ENCODE data around the gene LGR6. TPM values are rescaled to one million over a fixed set of nuclear protein-coding genes. Genes with fewer than 3 reads are reported as not detected.

The LGR6 gene
- total and polyA plus RNA-seq, 3 donors from 2014 or later, result 8.1 to 18.4 (median 8.3) TPM

DNA sequence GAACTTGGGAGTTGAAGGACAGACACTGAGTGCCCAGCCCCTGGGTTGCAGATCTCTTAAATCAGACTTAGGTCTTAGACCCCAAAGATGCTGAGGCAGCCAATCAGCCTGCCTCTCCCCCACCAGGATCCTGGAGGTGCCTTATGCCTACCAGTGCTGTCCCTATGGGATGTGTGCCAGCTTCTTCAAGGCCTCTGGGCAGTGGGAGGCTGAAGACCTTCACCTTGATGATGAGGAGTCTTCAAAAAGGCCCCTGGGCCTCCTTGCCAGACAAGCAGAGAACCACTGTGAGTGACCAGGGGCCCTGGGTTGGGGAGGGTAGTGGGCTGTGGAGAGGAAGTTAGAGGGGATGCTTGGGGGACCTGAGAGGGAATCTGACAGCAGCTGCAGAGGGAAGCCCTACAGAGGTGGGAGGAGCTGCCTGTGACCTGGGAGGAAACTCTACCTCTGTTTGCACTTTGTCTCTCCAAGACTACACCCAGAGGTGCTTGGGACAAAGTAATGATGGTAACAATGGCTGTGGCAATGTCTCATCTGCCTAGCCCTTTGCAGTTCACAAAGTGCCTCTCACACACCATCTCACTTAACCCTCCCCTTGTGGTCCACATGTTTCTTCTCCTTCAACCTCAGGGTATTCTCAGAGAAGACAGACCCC is 116.6 kb downstream of the LGR6 start:
- intact Hi-C loops (cut with DNase I; ENCODE audit: low total_unique reads), result loop anchor here (5.0 kb wide), 1 partner anchor 113 kb away; no protein-coding TSS in a partner anchor

DNA sequence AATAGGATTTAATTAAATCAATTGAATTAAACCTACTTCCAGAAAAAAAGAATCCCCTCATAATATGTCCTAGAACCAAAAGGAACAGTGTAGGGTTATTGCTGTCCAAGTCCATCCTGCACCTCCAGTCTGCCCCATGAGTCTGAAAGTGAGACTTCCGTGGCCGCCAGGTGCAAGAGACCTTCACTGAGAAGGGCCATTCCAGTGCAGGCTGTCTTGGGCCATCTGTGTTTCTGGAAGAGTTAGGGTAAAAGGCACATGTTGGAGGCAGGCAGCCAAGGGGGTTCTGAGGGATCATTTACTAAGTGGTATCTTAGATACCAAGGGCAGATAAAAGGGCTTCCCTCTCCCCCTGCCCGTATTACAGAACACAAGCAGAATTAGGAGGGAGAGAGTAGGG is 117.1 kb downstream of the LGR6 start:
- no peaks in the 10 kb centered on the region for H3K36me3 ChIP-seq (ENCODE audit: low read depth, missing control alignments)
- no peak for TF ChIP-seq POLR2A (IDR thresholded peaks at IDR 0.05)
- TF ChIP-seq, protein P1, sequence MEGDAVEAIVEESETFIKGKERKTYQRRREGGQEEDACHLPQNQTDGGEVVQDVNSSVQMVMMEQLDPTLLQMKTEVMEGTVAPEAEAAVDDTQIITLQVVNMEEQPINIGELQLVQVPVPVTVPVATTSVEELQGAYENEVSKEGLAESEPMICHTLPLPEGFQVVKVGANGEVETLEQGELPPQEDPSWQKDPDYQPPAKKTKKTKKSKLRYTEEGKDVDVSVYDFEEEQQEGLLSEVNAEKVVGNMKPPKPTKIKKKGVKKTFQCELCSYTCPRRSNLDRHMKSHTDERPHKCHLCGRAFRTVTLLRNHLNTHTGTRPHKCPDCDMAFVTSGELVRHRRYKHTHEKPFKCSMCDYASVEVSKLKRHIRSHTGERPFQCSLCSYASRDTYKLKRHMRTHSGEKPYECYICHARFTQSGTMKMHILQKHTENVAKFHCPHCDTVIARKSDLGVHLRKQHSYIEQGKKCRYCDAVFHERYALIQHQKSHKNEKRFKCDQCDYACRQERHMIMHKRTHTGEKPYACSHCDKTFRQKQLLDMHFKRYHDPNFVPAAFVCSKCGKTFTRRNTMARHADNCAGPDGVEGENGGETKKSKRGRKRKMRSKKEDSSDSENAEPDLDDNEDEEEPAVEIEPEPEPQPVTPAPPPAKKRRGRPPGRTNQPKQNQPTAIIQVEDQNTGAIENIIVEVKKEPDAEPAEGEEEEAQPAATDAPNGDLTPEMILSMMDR (IDR thresholded peaks at IDR 0.05), result no peak
- H3K4me3 ChIP-seq, result no peak overlapping the region
- H3K4me1 ChIP-seq, result no peaks in the 10 kb centered on the region
- no peaks in the 10 kb centered on the region for H3K27me3 ChIP-seq
- no peaks in the 10 kb centered on the region for H3K9me3 ChIP-seq
- DNase-seq, result no peak
- 93 to 100% methylated on average over 3 of the region's 3 CpGs for WGBS, 2 donors
- intact Hi-C loops (cut with DNase I; ENCODE audit: low total_unique reads), result loop anchor here (5.0 kb wide), 1 partner anchor 113 kb away; no protein-coding TSS in a partner anchor
- no peak overlapping the region for H3K27ac ChIP-seq

More for the DNA sequence above, 116.6 kb downstream of the LGR6 start:
- TF ChIP-seq POLR2A (IDR thresholded peaks at IDR 0.05), result no peak
- TF ChIP-seq, protein P1 (IDR thresholded peaks at IDR 0.05), result no peak
- Histone ChIP-seq H3K9me3 (no peaks in the 10 kb centered on the region), H3K4me1 (no peaks in the 10 kb centered on the region), H3K4me3 (no peak overlapping the region), H3K27ac (no peak overlapping the region), H3K27me3 (no peaks in the 10 kb centered on the region), H3K36me3 (ENCODE audit: low read depth, missing control alignments) (no peaks in the 10 kb centered on the region)
- DNase-seq, result no peak

DNA sequence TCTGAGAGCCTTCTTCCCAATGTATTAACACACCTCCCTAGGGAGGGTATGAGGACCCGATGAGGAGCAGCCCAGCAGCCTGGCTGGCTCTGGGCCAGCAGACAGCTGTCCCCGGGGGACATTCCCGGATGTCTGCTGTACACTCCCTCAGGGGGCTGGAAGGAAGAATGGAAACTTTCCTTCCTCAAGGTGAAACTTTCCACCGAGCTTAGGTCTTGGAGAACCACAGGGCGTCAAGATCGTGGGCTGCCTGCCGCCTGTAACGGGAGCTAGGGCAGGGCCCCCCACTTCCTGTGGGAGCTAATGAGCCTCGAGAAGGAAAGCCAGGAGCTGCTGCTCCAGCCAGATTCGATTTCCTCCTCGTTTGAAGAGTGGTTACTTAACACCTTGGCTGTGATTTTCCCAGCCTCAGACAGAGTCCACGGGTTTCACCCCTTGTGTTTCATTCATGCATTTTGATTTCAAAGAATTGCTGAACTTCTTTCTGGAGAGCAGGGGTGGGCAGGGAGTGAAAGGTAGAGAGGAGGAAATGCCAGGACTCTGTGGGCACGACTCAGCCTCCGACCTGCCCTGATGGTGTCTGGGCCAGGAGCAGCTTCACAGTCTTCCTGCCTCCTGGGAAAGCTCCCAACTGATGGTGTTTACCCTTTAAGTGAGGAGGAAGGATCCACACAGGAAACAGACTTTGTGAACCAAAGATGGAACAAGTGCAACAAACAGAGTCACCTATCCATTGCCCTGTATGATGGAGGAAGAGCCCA is 118.5 kb downstream of the LGR6 start:
- intact Hi-C loops (cut with DNase I; ENCODE audit: low total_unique reads), result loop anchor here (5.0 kb wide), 1 partner anchor 115 kb away; no protein-coding TSS in a partner anchor

DNA sequence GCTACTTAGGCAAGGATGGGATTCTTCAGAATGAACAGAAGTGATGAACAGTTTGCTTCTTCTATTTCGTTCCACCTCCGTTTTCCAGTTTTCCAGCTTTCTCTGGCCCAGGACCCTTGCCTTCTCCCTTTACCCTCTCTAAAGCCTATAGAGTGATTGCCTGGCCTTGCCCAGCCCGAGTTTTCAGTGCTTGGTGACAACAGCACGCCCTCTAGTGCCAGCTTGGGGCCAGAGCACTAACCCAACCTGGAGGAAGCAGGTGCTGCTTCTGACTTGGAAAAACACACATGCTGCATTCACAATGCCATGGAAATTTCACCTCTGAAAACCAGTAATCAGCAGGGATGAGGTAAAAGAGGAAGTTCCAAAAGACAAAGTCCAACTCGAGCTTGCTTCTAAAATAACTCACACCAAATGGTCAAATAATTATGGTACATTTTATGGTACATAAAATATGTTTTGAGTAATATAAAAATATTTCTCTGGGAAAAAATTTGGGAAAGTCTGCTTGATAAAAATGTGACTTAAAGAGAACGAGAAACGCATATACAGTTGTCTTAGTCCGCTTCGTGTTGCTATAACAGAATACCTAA is 122.1 kb downstream of the LGR6 start:
- peak; percentile 90 for DNase-seq
- no peaks in the 10 kb centered on the region for H3K9me3 ChIP-seq
- intact Hi-C loops (cut with DNase I; ENCODE audit: low total_unique reads), result loop anchor here (5.0 kb wide), 1 partner anchor 128 kb away; no protein-coding TSS in a partner anchor
- TF ChIP-seq, protein P1 (IDR thresholded peaks at IDR 0.05), result peak; percentile 71 to 78 (median 73)
- TF ChIP-seq POLR2A (IDR thresholded peaks at IDR 0.05), result no peak
- no peak overlapping the region for H3K27ac ChIP-seq
- WGBS, 2 donors, result 33 to 39% methylated on average over 9 of the region's 9 CpGs
- H3K4me3 ChIP-seq, result no peak overlapping the region
- no peaks in the 10 kb centered on the region for H3K27me3 ChIP-seq
- no peaks in the 10 kb centered on the region for H3K36me3 ChIP-seq (ENCODE audit: low read depth, missing control alignments)
- no peaks in the 10 kb centered on the region for H3K4me1 ChIP-seq

More for the DNA sequence above, 118.5 kb downstream of the LGR6 start:
- Histone ChIP-seq H3K36me3 (ENCODE audit: low read depth, missing control alignments) (no peaks in the 10 kb centered on the region), H3K27me3 (no peaks in the 10 kb centered on the region), H3K27ac (no peak overlapping the region), H3K4me3 (no peak overlapping the region), H3K4me1 (no peaks in the 10 kb centered on the region), H3K9me3 (no peaks in the 10 kb centered on the region)
- no peak for DNase-seq
- TF ChIP-seq, protein P1 (IDR thresholded peaks at IDR 0.05), result no peak
- TF ChIP-seq POLR2A (IDR thresholded peaks at IDR 0.05), result no peak
- WGBS, 2 donors, result 23 to 42% methylated on average over 14 of the region's 14 CpGs

All from testis (tissue), 3 donors.